ENCODE results near the gene SYCE3. TPM values are rescaled to one million over a fixed set of nuclear protein-coding genes. Genes with fewer than 3 reads are reported as not detected.

The SYCE3 gene
- total and polyA plus RNA-seq, 9 of the 15 experiments (the other 6 are each of a cell fraction or from before 2014, with no cell fraction given) = 0.56 TPM; not detected in 8

- Histone ChIP-seq H2AFZ (ENCODE audit: low read depth, low read length) (no peak overlapping the region), H3K4me3 (no peak overlapping the region), H3K79me2 (ENCODE audit: control insufficient read depth, insufficient read depth, low read length) (no peaks in the 10 kb centered on the region), H4K20me1 (replicated peaks; ENCODE audit: control insufficient read depth, insufficient read depth, low read length) (no peaks in the 10 kb centered on the region), H3K27me3 (ENCODE audit: control insufficient read depth in 2 of 2, insufficient read depth in 2 of 2, low read length in 2 of 2) (peaks cover 20 to 75% of the 10 kb centered on the region in 2 experiments), H3K36me3 (ENCODE audit: control insufficient read depth, insufficient read depth, low read length) (no peaks in the 10 kb centered on the region), H3K4me1 (replicated peaks in 1 of 2; ENCODE audit: control insufficient read depth in 2 of 2, insufficient read depth in 2 of 2, low read length in 2 of 2) (peaks cover 0 to 14% of the 10 kb centered on the region in 2 experiments; a peak in 2 of 5 replicates), H3K9me3 (replicated peaks; ENCODE audit: control insufficient read depth, insufficient read depth, low read depth, low read length) (no peaks in the 10 kb centered on the region), H3K9me1 (ENCODE audit: control insufficient read depth, insufficient read depth, low read length) (no peaks in the 10 kb centered on the region), H3K4me2 (ENCODE audit: insufficient read depth, low read length) (no peak overlapping the region), H3K9ac (ENCODE audit: insufficient read depth in 1 of 2, low read depth in 2 of 2, low read length in 2 of 2) (no peak overlapping the region), H3K27ac (ENCODE audit: extremely low read depth, low read depth, low read length) (no peak overlapping the region)
- POLR2A ChIA-PET = no interaction called here
- in situ Hi-C loops (cut with MboI) = no loop called here
- no peak for ATAC-seq
- no TSS peak for BruUV-seq (replicated peaks)
- CTCF ChIA-PET (ENCODE audit: low intra/inter-chr PET ratio) = no interaction called here
- no peak for DNase-seq (ENCODE audit: extremely low read depth in 1 of 4, low spot score in 3 of 4)
- no peak for FAIRE-seq
- WGBS (ENCODE audit: insufficient coverage, low coverage, missing lambda C conversion rate) = 14% methylated on average over 4 of the region's 23 CpGs
- intact Hi-C loops (cut with micrococcal nuclease) = no loop called here
- TF ChIP-seq ZBTB11 (CRISPR knock-in tag; IDR thresholded peaks at IDR 0.05) (no peak), SRSF1 (IDR thresholded peaks at IDR 0.05; ENCODE audit: low read depth, low read length) (no peak), MTA3 (IDR thresholded peaks at IDR 0.05; ENCODE audit: borderline replicate concordance) (no peak), ZNF75A (CRISPR knock-in tag; IDR thresholded peaks at IDR 0.05) (no peak), TCF3 (CRISPR knock-in tag; IDR thresholded peaks at IDR 0.05) (no peak), GATAD2B (IDR thresholded peaks at IDR 0.05; ENCODE audit: borderline replicate concordance) (no peak), SMARCA5 (IDR thresholded peaks at IDR 0.05) (no peak)
- TF ChIP-seq, protein P1, sequence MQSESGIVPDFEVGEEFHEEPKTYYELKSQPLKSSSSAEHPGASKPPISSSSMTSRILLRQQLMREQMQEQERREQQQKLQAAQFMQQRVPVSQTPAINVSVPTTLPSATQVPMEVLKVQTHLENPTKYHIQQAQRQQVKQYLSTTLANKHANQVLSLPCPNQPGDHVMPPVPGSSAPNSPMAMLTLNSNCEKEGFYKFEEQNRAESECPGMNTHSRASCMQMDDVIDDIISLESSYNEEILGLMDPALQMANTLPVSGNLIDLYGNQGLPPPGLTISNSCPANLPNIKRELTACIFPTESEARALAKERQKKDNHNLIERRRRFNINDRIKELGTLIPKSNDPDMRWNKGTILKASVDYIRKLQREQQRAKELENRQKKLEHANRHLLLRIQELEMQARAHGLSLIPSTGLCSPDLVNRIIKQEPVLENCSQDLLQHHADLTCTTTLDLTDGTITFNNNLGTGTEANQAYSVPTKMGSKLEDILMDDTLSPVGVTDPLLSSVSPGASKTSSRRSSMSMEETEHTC (IDR thresholded peaks at IDR 0.05) = no peak
- TF ChIP-seq, protein P2, sequence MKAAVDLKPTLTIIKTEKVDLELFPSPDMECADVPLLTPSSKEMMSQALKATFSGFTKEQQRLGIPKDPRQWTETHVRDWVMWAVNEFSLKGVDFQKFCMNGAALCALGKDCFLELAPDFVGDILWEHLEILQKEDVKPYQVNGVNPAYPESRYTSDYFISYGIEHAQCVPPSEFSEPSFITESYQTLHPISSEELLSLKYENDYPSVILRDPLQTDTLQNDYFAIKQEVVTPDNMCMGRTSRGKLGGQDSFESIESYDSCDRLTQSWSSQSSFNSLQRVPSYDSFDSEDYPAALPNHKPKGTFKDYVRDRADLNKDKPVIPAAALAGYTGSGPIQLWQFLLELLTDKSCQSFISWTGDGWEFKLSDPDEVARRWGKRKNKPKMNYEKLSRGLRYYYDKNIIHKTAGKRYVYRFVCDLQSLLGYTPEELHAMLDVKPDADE (conservative IDR thresholded peaks at IDR 0.05; ENCODE audit: control insufficient read depth, low read depth, low read length) = no peak
- TF ChIP-seq, protein P3, sequence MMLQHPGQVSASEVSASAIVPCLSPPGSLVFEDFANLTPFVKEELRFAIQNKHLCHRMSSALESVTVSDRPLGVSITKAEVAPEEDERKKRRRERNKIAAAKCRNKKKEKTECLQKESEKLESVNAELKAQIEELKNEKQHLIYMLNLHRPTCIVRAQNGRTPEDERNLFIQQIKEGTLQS (IDR thresholded peaks at IDR 0.05) = no peak
- TF ChIP-seq, protein P3 (CRISPR knock-in tag; conservative IDR thresholded peaks at IDR 0.05) = no peak
Observed at GRCh38 chr22:50605002-50605612, 42.4 kb upstream of the SYCE3 start.

Measured in K562 (cell line).